K562 (cell line): ENCODE results near the gene TSPAN16. TPM values are rescaled to one million over a fixed set of nuclear protein-coding genes. Genes with fewer than 3 reads are reported as not detected.
A peak's percentile ranks its signal among the peaks of the same experiment; 100 is the strongest.

ENCODE experiments used
- ATAC-seq: fragments of 200-7000 bp; cut with Tn5 transposase; 3 replicates; pipeline ENCODE4 v1.9.1; 2020; ENCODE audit warnings: moderate library complexity
- BruUV-seq: library from RNA; stranded (reverse); fragments of 400-500 nt; replicated peaks from 2 replicates; lab custom pipeline; 2021; lab: Mats Ljungman, UMichigan
- CTCF ChIA-PET: fragments of 300-600 bp; formaldehyde crosslinking; extraction: SDS; loops from one replicate; lab custom pipeline; 2021; ENCODE audit warnings: low intra/inter-chr PET ratio; lab: Yijun Ruan, JAX
- POLR2A ChIA-PET: fragments of 300-600, 350-650 bp; sonication (Branson Sonifier 250); formaldehyde crosslinking; extraction: SDS; loops from one replicate; lab custom pipeline; 2021; ENCODE audit warnings: antibody characterized with exemption, inconsistent platforms; lab: Yijun Ruan, JAX
- DNase-seq, 4 experiments: peaks; one replicate each; pipeline versions ENCODE4 v3.0.0 to v3.0.0-alpha.2; 2011 to 2018; ENCODE audit warnings: low spot score in 3 of 4, mixed read lengths in 3 of 4; ENCODE audit errors: extremely low read depth in 1 of 4
- FAIRE-seq: peaks from 2 replicates; lab custom pipeline; 2011; peaks lifted over from hg19 to GRCh38; lab: Jason Lieb, UNC
- H2AFZ ChIP-seq: 2 replicates; pipeline ENCODE4 v1.6.0; 2011; ENCODE audit warnings: low read depth, low read length, control low read depth, inconsistent platforms
- H3K27ac ChIP-seq: fragments of 200-600 bp; 3 replicates; pipeline ENCODE4 v1.8.0; 2011; ENCODE audit warnings: low read depth, mild to moderate bottlenecking, control low read depth, inconsistent platforms, low read length, moderate library complexity, mixed read lengths; ENCODE audit errors: extremely low read depth
- H3K27me3 ChIP-seq, 2 experiments: fragments of 300-600 bp in 1 of 2; 2 replicates in 1 of 2; 3 replicates in 1 of 2; pipeline versions ENCODE4 v1.6.0 to v1.8.0; 2011; ENCODE audit warnings: inconsistent platforms in 2 of 2, low read length in 2 of 2, mild to moderate bottlenecking in 1 of 2, mixed read lengths in 1 of 2, moderate library complexity in 1 of 2; ENCODE audit not compliant: control insufficient read depth in 2 of 2, insufficient read depth in 2 of 2
- H3K36me3 ChIP-seq: fragments of 300-600 bp; 3 replicates; pipeline ENCODE4 v1.8.0; 2011; ENCODE audit warnings: mild to moderate bottlenecking, low read length, inconsistent platforms; ENCODE audit not compliant: control insufficient read depth, insufficient read depth
- H3K4me1 ChIP-seq, 2 experiments: fragments of 200-600 bp in 1 of 2; replicated peaks in 1 of 2; 2 replicates in 1 of 2; 3 replicates in 1 of 2; pipeline versions ENCODE4 v1.5.1 to v1.8.0; 2011; ENCODE audit warnings: inconsistent platforms in 2 of 2, low read length in 2 of 2, mild to moderate bottlenecking in 1 of 2, mixed read lengths in 1 of 2, moderate library complexity in 1 of 2; ENCODE audit not compliant: control insufficient read depth in 2 of 2, insufficient read depth in 2 of 2
- H3K4me2 ChIP-seq: 2 replicates; pipeline ENCODE4 v1.6.1; 2011; ENCODE audit warnings: low read length, control low read depth, inconsistent platforms, mixed read lengths; ENCODE audit not compliant: insufficient read depth
- H3K4me3 ChIP-seq: fragments of 200-600 bp; sonication (generic), shearing (Covaris generic); 2 replicates; pipeline ENCODE4 v1.5.1; 2016; ENCODE audit warnings: control low read depth, inconsistent platforms
- H3K79me2 ChIP-seq: fragments of 200-600 bp; 3 replicates; pipeline ENCODE4 v1.8.0; 2011; ENCODE audit warnings: low read length, inconsistent platforms; ENCODE audit not compliant: control insufficient read depth, insufficient read depth
- H3K9ac ChIP-seq, 2 experiments: 2 replicates each; pipeline versions ENCODE4 v1.6.0 to v1.6.1; 2011; ENCODE audit warnings: low read depth in 2 of 2, low read length in 2 of 2, control low read depth in 1 of 2, inconsistent platforms in 1 of 2, mild to moderate bottlenecking in 1 of 2, mixed read lengths in 1 of 2; ENCODE audit not compliant: insufficient read depth in 1 of 2
- H3K9me1 ChIP-seq: one replicate; pipeline ENCODE4 v1.6.0; 2011; ENCODE audit warnings: inconsistent platforms, mild to moderate bottlenecking, low read length, moderate library complexity; ENCODE audit not compliant: control insufficient read depth, insufficient read depth
- H3K9me3 ChIP-seq: replicated peaks from 2 replicates; pipeline ENCODE4 v1.5.1; 2011; ENCODE audit warnings: low read depth, low read length, inconsistent platforms; ENCODE audit not compliant: control insufficient read depth, insufficient read depth
- H4K20me1 ChIP-seq: replicated peaks from 2 replicates; pipeline ENCODE4 v1.6.1; 2011; ENCODE audit warnings: low read length, inconsistent platforms, mixed read lengths; ENCODE audit not compliant: control insufficient read depth, insufficient read depth
- BRD4 ChIP-seq: fragments of 200-600 bp; sonication (generic); IDR thresholded peaks from 2 replicates; pipeline ENCODE4 v1.6.1; 2017; ENCODE audit warnings: inconsistent platforms
- EHMT2 ChIP-seq: fragments of 450-650 bp; IDR thresholded peaks from 2 replicates; pipeline ENCODE4 v1.6.1; 2018; ENCODE audit warnings: antibody characterized with exemption
- HNRNPH1 ChIP-seq: fragments of 200-400 bp; formaldehyde crosslinking; optimal IDR thresholded peaks from 2 replicates; pipeline ENCODE3; 2017; ENCODE audit warnings: low read depth, mild to moderate bottlenecking, low read length, moderate library complexity
- MECOM ChIP-seq: fragments of 250-450 bp; sonication (Bioruptor Pico); IDR thresholded peaks from 2 replicates; pipeline ENCODE4 v1.8.0; 2022; ENCODE audit warnings: inconsistent platforms
- PTBP1 ChIP-seq: fragments of 200-400 bp; formaldehyde crosslinking; IDR thresholded peaks from 2 replicates; pipeline ENCODE4 v1.6.1; 2017; ENCODE audit warnings: low read depth, low read length
- PURB ChIP-seq: sonication (generic); formaldehyde crosslinking; IDR thresholded peaks from 2 replicates; pipeline ENCODE4 v1.9.0; 2021; ENCODE audit warnings: low read depth, mild to moderate bottlenecking, missing genetic modification reagents
- SMAD3 ChIP-seq: fragments of 450-650 bp; formaldehyde crosslinking; conservative IDR thresholded peaks from 2 replicates; pipeline ENCODE4 v1.4.0; 2020; ENCODE audit warnings: mild to moderate bottlenecking
- SOX6 ChIP-seq: fragments of 450-650 bp; IDR thresholded peaks from 2 replicates; pipeline ENCODE4 v1.6.1; 2014; ENCODE audit warnings: mild to moderate bottlenecking
- ZNF121 ChIP-seq: sonication (generic); formaldehyde crosslinking; conservative IDR thresholded peaks from 2 replicates; pipeline ENCODE4 v1.8.0; 2022; ENCODE audit warnings: missing genetic modification reagents
- ZNF311 ChIP-seq: fragments of 250-450 bp; sonication (Bioruptor Pico); IDR thresholded peaks from 2 replicates; pipeline ENCODE4 v1.4.0; 2020; ENCODE audit warnings: mild to moderate bottlenecking, moderate library complexity
- ZNF699 ChIP-seq: fragments of 250-450 bp; sonication (Bioruptor Pico); IDR thresholded peaks from 2 replicates; pipeline ENCODE4 v1.8.0; 2021; ENCODE audit warnings: mild to moderate bottlenecking, moderate library complexity; ENCODE audit not compliant: insufficient replicate concordance
- WGBS: fragments of 100-300 bp; shearing (Covaris generic); methylation state at CpG from one replicate; pipeline ENCODE4 v1.1.6; 2016; ENCODE audit warnings: low coverage, mixed read lengths; ENCODE audit not compliant: insufficient coverage; ENCODE audit errors: missing lambda C conversion rate; 5-methylcytosine and 5-hydroxymethylcytosine counted together
- in situ Hi-C: fragments of 300-500 bp; cut with MboI; formaldehyde crosslinking; loops from 4 replicates; pipeline ENCODE4 v1.15.0; 2018; ENCODE audit warnings: inconsistent platforms, mixed read lengths
- intact Hi-C: fragments of 100-400 bp; cut with micrococcal nuclease; formaldehyde crosslinking; loops from 2 replicates; pipeline ENCODE4 v1.14.2; 2022
- polyA plus RNA-seq, 8 experiments: library from polyadenylated mRNA; depleted of rRNA in 4 of 8; stranded (reverse) in 5 of 8; unstranded in 3 of 8; fragments of >200 nt; fragmentation: Nextera tagmentation in 2 of 8; fragmentation: Illumina TruSeq in 1 of 8; extraction: Ambion mirVana in 2 of 8; extraction: Trizol in 1 of 8; gene quantifications; 2 replicates each; pipeline versions ENCODE4 v1.2.1 to v1.2.3, GENCODE V29; 2011 to 2014; ENCODE audit warnings: inconsistent platforms in 1 of 8, missing spikeins in 1 of 8
- total RNA-seq, 7 experiments: library from RNA; depleted of rRNA in 6 of 7; stranded (reverse); fragments of >200 nt in 6 of 7; fragmentation: Illumina TruSeq in 2 of 7; extraction: Trizol in 2 of 7; gene quantifications; 2 replicates each; pipeline versions ENCODE4 v1.2.1 to v1.2.3, GENCODE V29; 2011 to 2021; ENCODE audit warnings: low replicate concordance in 1 of 7
- TF ChIP-seq, protein P1 (sequence below): sonication (generic); formaldehyde crosslinking; IDR thresholded peaks from 2 replicates; pipeline ENCODE4 v1.5.0; 2020; ENCODE audit warnings: missing genetic modification reagents
- TF ChIP-seq, protein P2 (sequence below): fragments of 250-450 bp; sonication (Bioruptor Pico); IDR thresholded peaks from 2 replicates; pipeline ENCODE4 v1.8.0; 2021; ENCODE audit warnings: moderate library complexity, mild to moderate bottlenecking, inconsistent platforms

The TSPAN16 gene
- total and polyA plus RNA-seq, 9 of the 15 experiments (the other 6 are each of a cell fraction or from before 2014, with no cell fraction given), result not detected

DNA sequence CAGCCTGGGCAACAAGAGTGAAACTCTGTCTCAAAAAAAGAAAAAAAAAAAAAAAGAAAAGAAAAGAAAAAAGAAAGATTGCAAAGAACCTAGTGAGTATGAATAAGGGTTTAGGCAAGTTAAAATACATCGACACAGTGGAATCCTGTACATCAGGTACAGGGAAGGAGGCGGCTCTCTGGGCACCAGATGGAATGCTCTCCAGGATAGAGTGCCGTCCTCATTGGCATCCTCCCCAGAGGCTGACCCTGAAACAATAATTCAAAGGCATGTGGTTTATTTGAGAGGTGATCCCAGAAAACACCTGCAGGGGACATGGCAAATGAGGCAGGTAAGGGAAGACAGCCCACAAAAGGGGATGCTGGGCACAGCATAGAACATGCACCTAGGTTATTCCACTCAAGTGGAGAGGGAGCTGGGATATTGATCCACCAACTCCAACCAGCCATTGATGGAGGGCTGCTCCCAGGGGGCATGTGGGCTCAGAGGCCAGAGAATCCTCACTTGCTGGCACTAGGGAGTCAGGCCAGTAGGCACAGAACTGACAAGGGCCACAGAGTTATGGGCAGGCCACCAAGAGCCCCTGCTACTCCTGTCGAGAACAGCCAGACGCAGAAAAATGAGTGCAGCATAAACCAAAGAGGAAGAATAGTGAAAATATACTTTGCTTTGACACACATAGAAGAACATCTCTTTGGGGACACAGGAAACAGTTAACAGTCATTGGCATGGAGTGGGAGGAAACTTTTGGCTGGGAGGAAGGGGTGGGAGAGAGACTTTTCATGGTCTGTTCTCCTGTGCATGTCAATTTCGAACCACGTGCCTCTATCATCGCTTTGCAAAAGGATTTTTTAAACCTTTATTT lies 4.2 kb downstream of the TSPAN16 start:
- no peak overlapping the region for H3K9ac ChIP-seq
- H2AFZ ChIP-seq, result no peak overlapping the region
- H4K20me1 ChIP-seq, result no peaks in the 10 kb centered on the region
- no peaks in the 10 kb centered on the region for H3K9me3 ChIP-seq
- no TSS peak for BruUV-seq
- H3K27ac ChIP-seq, result no peak overlapping the region
- intact Hi-C loops, result loop anchor here (10.0 kb wide), 1 partner anchor 185 kb away; the partner anchor contains the start of gene ELAVL3
- H3K4me2 ChIP-seq, result no peak overlapping the region
- ChIA-PET POLR2A (no interaction called here), CTCF (interaction anchor here (0.6 kb wide), 1 partner anchor 19 kb away, joined by 3 read pairs; no protein-coding TSS in a partner anchor)
- no peak for FAIRE-seq
- no peaks in the 10 kb centered on the region for H3K79me2 ChIP-seq
- ATAC-seq, result no peak
- H3K4me3 ChIP-seq, result no peak overlapping the region
- no peaks in the 10 kb centered on the region for H3K36me3 ChIP-seq
- H3K4me1 ChIP-seq, result 0 out of 5 replicates have a peak, but pooled peaks cover 0 to 6% of the 10 kb centered on the region in 2 experiments
- in situ Hi-C loops, result loop anchor here (5.0 kb wide), 2 partner anchors 77 to 137 kb away; partner anchors contain the start of genes ODAD3 and PRKCSH
- TF ChIP-seq SOX6, result no peak
- TF ChIP-seq PURB (CRISPR knock-in tag), result no peak
- no peak for TF ChIP-seq BRD4
- no peak for TF ChIP-seq MECOM (CRISPR knock-in tag)
- WGBS, result 7% methylated on average over 8 of the region's 8 CpGs
- DNase-seq, result peak in 1 of 4 experiments; percentile 5
- H3K9me1 ChIP-seq, result no peaks in the 10 kb centered on the region
- peaks cover 23 to 42% of the 10 kb centered on the region in 2 experiments for H3K27me3 ChIP-seq

DNA sequence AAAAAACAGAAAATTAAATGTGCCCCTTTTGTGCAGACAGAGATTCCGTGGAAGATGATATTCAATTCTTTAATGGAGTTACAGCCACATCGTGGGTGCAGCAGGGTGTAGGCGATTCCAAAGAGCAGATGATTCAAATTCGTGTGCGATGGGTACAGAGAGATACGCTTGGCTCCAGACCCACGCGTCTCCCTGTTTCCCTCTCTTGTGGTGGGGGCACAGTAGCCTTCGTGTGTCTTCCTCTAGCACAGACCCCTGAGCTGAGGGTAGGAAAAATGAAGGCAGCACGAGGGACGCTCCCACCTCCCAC lies 4.8 kb downstream of the TSPAN16 start:
- ATAC-seq (no peak), DNase-seq (peak in 1 of 4 experiments; percentile 6), FAIRE-seq (no peak)
- ChIA-PET CTCF (no interaction called here), POLR2A (no interaction called here)
- Histone ChIP-seq H3K9me3 (no peaks in the 10 kb centered on the region), H3K36me3 (no peaks in the 10 kb centered on the region), H3K9me1 (no peaks in the 10 kb centered on the region), H2AFZ (no peak overlapping the region), H3K4me3 (no peak overlapping the region), H4K20me1 (no peaks in the 10 kb centered on the region), H3K27ac (no peak overlapping the region), H3K4me2 (no peak overlapping the region), H3K9ac (no peak overlapping the region), H3K27me3 (peaks cover 23 to 38% of the 10 kb centered on the region in 2 experiments), H3K4me1 (0 out of 5 replicates have a peak, but pooled peaks cover 0 to 6% of the 10 kb centered on the region in 2 experiments), H3K79me2 (no peaks in the 10 kb centered on the region)
- intact Hi-C loops (no loop called here), in situ Hi-C loops (no loop called here)
- WGBS, result 8% methylated on average over 11 of the region's 11 CpGs
- no TSS peak for BruUV-seq
- TF ChIP-seq, protein P1, sequence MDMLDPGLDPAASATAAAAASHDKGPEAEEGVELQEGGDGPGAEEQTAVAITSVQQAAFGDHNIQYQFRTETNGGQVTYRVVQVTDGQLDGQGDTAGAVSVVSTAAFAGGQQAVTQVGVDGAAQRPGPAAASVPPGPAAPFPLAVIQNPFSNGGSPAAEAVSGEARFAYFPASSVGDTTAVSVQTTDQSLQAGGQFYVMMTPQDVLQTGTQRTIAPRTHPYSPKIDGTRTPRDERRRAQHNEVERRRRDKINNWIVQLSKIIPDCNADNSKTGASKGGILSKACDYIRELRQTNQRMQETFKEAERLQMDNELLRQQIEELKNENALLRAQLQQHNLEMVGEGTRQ (CRISPR knock-in tag), result no peak
- TF ChIP-seq HNRNPH1 (no peak), ZNF121 (no peak), ZNF699 (CRISPR knock-in tag) (no peak), EHMT2 (no peak), SMAD3 (CRISPR knock-in tag) (no peak), ZNF311 (CRISPR knock-in tag) (no peak), PTBP1 (no peak)
- TF ChIP-seq, protein P2, sequence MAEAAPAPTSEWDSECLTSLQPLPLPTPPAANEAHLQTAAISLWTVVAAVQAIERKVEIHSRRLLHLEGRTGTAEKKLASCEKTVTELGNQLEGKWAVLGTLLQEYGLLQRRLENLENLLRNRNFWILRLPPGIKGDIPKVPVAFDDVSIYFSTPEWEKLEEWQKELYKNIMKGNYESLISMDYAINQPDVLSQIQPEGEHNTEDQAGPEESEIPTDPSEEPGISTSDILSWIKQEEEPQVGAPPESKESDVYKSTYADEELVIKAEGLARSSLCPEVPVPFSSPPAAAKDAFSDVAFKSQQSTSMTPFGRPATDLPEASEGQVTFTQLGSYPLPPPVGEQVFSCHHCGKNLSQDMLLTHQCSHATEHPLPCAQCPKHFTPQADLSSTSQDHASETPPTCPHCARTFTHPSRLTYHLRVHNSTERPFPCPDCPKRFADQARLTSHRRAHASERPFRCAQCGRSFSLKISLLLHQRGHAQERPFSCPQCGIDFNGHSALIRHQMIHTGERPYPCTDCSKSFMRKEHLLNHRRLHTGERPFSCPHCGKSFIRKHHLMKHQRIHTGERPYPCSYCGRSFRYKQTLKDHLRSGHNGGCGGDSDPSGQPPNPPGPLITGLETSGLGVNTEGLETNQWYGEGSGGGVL (CRISPR knock-in tag), result no peak
